ENCODE measurements around the gene C12orf76. TPM values are rescaled to one million over a fixed set of nuclear protein-coding genes. Genes with fewer than 3 reads are reported as not detected.

Gene C12orf76
- 6.5 to 8.5 TPM (median 7.3 TPM) in 5 replicates for total RNA-seq (2022; extraction: Qiagen RNA extraction)

GRCh38 chr12:110048242-110049027, at the start of gene C12orf76:
Gene C12orf76 (minus strand): TSS chr12:110048522. CDS start chr12:110048495, 27 bp downstream.

GRCh38 chr12:109998904-109999648, 49.2 kb downstream of the C12orf76 start, which contains the start of gene ANKRD13A:
Gene ANKRD13A (plus strand): TSS chr12:109999430. CDS start chr12:109999689, 259 bp downstream.

GRCh38 chr12:109995686-109996482, 52.4 kb downstream of the C12orf76 start, which contains the start of gene GIT2:
Gene GIT2 (minus strand): TSS chr12:109996368. CDS start chr12:109996224, 144 bp downstream.

Other genes with a start within 250 kb of the C12orf76 start
- gene TRPV4, start 215.1 kb downstream of the C12orf76 start, total RNA-seq (2022; extraction: Qiagen RNA extraction), result 0.06 to 0.26 TPM (median 0.14 TPM) in 5 replicates
- gene GLTP, start 168.0 kb downstream of the C12orf76 start, total RNA-seq (2022; extraction: Qiagen RNA extraction), result 19.4 to 22.2 TPM (median 20.2 TPM) in 5 replicates
- 13.4 to 17.0 TPM (median 15.8 TPM) in 5 replicates for gene TCHP, start 148.2 kb downstream of the C12orf76 start, total RNA-seq (2022; extraction: Qiagen RNA extraction)
- gene GIT2, start 52.2 kb downstream of the C12orf76 start, total RNA-seq (2022; extraction: Qiagen RNA extraction), result 17.4 to 21.1 TPM (median 19.5 TPM) in 5 replicates
- 14.9 to 19.8 TPM (median 18.1 TPM) in 5 replicates for gene ANKRD13A, start 49.1 kb downstream of the C12orf76 start, total RNA-seq (2022; extraction: Qiagen RNA extraction)
- gene IFT81, start 75.8 kb upstream of the C12orf76 start, total RNA-seq (2022; extraction: Qiagen RNA extraction), result 13.2 to 21.3 TPM (median 18.8 TPM) in 5 replicates
- 238 to 302 TPM (median 280 TPM) in 5 replicates for gene ATP2A2, start 232.7 kb upstream of the C12orf76 start, total RNA-seq (2022; extraction: Qiagen RNA extraction)